ENCODE data around the gene TSPAN19.

DNA sequence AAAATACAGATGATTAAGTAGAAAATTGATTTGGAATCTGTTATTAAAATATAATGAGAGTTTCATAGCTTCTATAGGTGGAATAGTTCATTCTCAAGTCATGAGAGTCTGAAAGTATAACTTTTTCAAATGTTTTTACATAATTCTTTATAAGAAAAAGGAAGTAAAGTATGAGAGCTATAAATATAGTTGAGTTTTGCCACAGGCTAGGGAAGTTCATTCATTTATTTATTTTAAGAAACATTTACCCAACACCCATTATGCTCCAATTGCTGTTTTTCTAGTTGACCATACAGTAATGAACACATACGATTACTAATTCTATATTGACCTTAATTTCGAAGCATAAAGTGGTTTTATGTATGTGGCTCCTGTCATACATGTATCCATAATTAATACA is 24.8 kb upstream of the TSPAN19 start:
- TF ChIP-seq, protein P1, sequence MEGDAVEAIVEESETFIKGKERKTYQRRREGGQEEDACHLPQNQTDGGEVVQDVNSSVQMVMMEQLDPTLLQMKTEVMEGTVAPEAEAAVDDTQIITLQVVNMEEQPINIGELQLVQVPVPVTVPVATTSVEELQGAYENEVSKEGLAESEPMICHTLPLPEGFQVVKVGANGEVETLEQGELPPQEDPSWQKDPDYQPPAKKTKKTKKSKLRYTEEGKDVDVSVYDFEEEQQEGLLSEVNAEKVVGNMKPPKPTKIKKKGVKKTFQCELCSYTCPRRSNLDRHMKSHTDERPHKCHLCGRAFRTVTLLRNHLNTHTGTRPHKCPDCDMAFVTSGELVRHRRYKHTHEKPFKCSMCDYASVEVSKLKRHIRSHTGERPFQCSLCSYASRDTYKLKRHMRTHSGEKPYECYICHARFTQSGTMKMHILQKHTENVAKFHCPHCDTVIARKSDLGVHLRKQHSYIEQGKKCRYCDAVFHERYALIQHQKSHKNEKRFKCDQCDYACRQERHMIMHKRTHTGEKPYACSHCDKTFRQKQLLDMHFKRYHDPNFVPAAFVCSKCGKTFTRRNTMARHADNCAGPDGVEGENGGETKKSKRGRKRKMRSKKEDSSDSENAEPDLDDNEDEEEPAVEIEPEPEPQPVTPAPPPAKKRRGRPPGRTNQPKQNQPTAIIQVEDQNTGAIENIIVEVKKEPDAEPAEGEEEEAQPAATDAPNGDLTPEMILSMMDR (IDR thresholded peaks at IDR 0.05; ENCODE audit: low read depth, low read length), result no peak
- TF ChIP-seq POLR2A (IDR thresholded peaks at IDR 0.05; ENCODE audit: extremely low read depth, insufficient read length), result no peak
